HUES6 (cell line): ENCODE measurements around the gene MYD88.
A peak's percentile ranks its signal among the peaks of the same experiment; 100 is the strongest.
"Not testable (repeated sequence)": the region's sequence is repeated elsewhere in the genome, so short reads cannot be mapped to it uniquely, and the experiment has no call there.

Source experiments
- H3K27ac ChIP-seq: 2 replicates; pipeline ENCODE4 v1.7.0; 2013; ENCODE audit warnings: low read depth, mild to moderate bottlenecking, low read length, inconsistent platforms
- H3K27me3 ChIP-seq: 2 replicates; pipeline ENCODE4 v1.6.1; 2013; ENCODE audit warnings: low read length; ENCODE audit not compliant: control insufficient read depth, insufficient read depth
- H3K36me3 ChIP-seq: 2 replicates; pipeline ENCODE4 v1.6.1; 2013; ENCODE audit warnings: low read length; ENCODE audit not compliant: control insufficient read depth, insufficient read depth
- H3K4me1 ChIP-seq: 2 replicates; pipeline ENCODE4 v1.6.1; 2013; ENCODE audit warnings: low read length; ENCODE audit not compliant: control insufficient read depth, insufficient read depth
- H3K4me3 ChIP-seq: 2 replicates; pipeline ENCODE4 v1.5.1; 2013; ENCODE audit warnings: low read depth, low read length
- H3K9ac ChIP-seq: one replicate; pipeline ENCODE4 v1.6.1; 2013; ENCODE audit warnings: mild to moderate bottlenecking, low read length
- H3K9me3 ChIP-seq: 2 replicates; pipeline ENCODE4 v1.6.1; 2013; ENCODE audit warnings: low read depth, low read length; ENCODE audit not compliant: control insufficient read depth, insufficient read depth

MYD88 gene

GRCh38 chr3:38157595-38157994 is 19.1 kb downstream of the MYD88 start:
- Histone ChIP-seq H3K27me3 (no peaks in the 10 kb centered on the region), H3K4me3 (no peak overlapping the region), H3K36me3 (no peaks in the 10 kb centered on the region), H3K9me3 (no peaks in the 10 kb centered on the region), H3K9ac (no peak overlapping the region), H3K4me1 (0 out of 2 replicates have a peak, but pooled peaks cover 2% of the 10 kb centered on the region), H3K27ac (no peak overlapping the region)

- Histone ChIP-seq H3K9me3 (no peaks in the 10 kb centered on the region), H3K4me1 (0 out of 2 replicates have a peak, but pooled peaks cover 2% of the 10 kb centered on the region), H3K27me3 (no peaks in the 10 kb centered on the region), H3K9ac (no peak overlapping the region), H3K27ac (no peak overlapping the region), H3K36me3 (no peaks in the 10 kb centered on the region), H3K4me3 (no peak overlapping the region)
Observed at GRCh38 chr3:38158472-38158871, 20.0 kb downstream of the MYD88 start.

GRCh38 chr3:38160704-38161103 is 22.2 kb downstream of the MYD88 start:
- not testable (repeated sequence) for H3K9me3 ChIP-seq, H3K27me3 ChIP-seq, H3K9ac ChIP-seq, H3K36me3 ChIP-seq, H3K27ac ChIP-seq, H3K4me3 ChIP-seq, H3K4me1 ChIP-seq

GRCh38 chr3:38163117-38163840 is 24.8 kb downstream of the MYD88 start:
- Histone ChIP-seq H3K27ac (no peak overlapping the region), H3K9ac (no peak overlapping the region), H3K36me3 (no peaks in the 10 kb centered on the region)

GRCh38 chr3:38163841-38164642 is 25.6 kb downstream of the MYD88 start:
- peaks cover 7% of the 10 kb centered on the region; the same call in 1 of the 2 replicates for H3K4me1 ChIP-seq
- H3K27me3 ChIP-seq = no peaks in the 10 kb centered on the region
- no peaks in the 10 kb centered on the region for H3K36me3 ChIP-seq
- H3K9me3 ChIP-seq = no peaks in the 10 kb centered on the region
- peak overlapping the region; percentile 91 for H3K9ac ChIP-seq
- no peak overlapping the region; the same call in 1 of the 2 replicates for H3K27ac ChIP-seq
- peak overlapping the region; percentile 72 for H3K4me3 ChIP-seq

More at GRCh38 chr3:38163117-38163840, 24.8 kb downstream of the MYD88 start:
- H3K4me1 ChIP-seq = peaks cover 7% of the 10 kb centered on the region; the same call in 1 of the 2 replicates
- no peaks in the 10 kb centered on the region for H3K27me3 ChIP-seq
- H3K4me3 ChIP-seq = no peak overlapping the region
- H3K9me3 ChIP-seq = no peaks in the 10 kb centered on the region

- Histone ChIP-seq H3K9ac (peak overlapping the region; percentile 91), H3K9me3 (no peaks in the 10 kb centered on the region), H3K27ac (no peak overlapping the region; the same call in 1 of the 2 replicates), H3K27me3 (no peaks in the 10 kb centered on the region), H3K4me1 (peaks cover 7% of the 10 kb centered on the region; the same call in 1 of the 2 replicates), H3K36me3 (no peaks in the 10 kb centered on the region), H3K4me3 (peak overlapping the region; percentile 72)
Observed at GRCh38 chr3:38164643-38164951, 26.1 kb downstream of the MYD88 start.

- Histone ChIP-seq H3K27me3 (no peaks in the 10 kb centered on the region), H3K9me3 (no peaks in the 10 kb centered on the region), H3K4me1 (peaks cover 7% of the 10 kb centered on the region; the same call in 1 of the 2 replicates), H3K36me3 (no peaks in the 10 kb centered on the region), H3K4me3 (peak within 1 kb of the TSS; percentile 72), H3K27ac (peak within 1 kb of the TSS; percentile 93), H3K9ac (peak within 1 kb of the TSS; percentile 91)
Observed at GRCh38 chr3:38164952-38165721, 26.7 kb downstream of the MYD88 start, which contains the start of gene OXSR1. Gene OXSR1 (plus strand): TSS chr3:38165537. CDS start chr3:38165877, 340 bp downstream.

- Histone ChIP-seq H3K36me3 (no peaks in the 10 kb centered on the region), H3K4me1 (peaks cover 7% of the 10 kb centered on the region; the same call in 1 of the 2 replicates), H3K9me3 (no peaks in the 10 kb centered on the region), H3K27ac (peak overlapping the region; percentile 93; the same call in 1 of the 2 replicates), H3K9ac (peak overlapping the region; percentile 91), H3K4me3 (peak overlapping the region; percentile 72), H3K27me3 (no peaks in the 10 kb centered on the region)
Observed at GRCh38 chr3:38165722-38166387, 27.4 kb downstream of the MYD88 start.

- H3K4me1 ChIP-seq = peaks cover 12% of the 10 kb centered on the region; the same call in 1 of the 2 replicates
- no peaks in the 10 kb centered on the region for H3K36me3 ChIP-seq
- H3K4me3 ChIP-seq = no peak overlapping the region
- H3K9me3 ChIP-seq = no peaks in the 10 kb centered on the region
- no peaks in the 10 kb centered on the region for H3K27me3 ChIP-seq
- no peak overlapping the region for H3K27ac ChIP-seq
- H3K9ac ChIP-seq = no peak overlapping the region
Observed at GRCh38 chr3:38167591-38167990, 29.1 kb downstream of the MYD88 start.
